LNCAP (cell line): ENCODE data around the gene PPP1R1C.

ENCODE experiments used
- TF ChIP-seq, protein P1 (sequence below): fragments of 450-650 bp; IDR thresholded peaks from 2 replicates; pipeline ENCODE4 v1.5.1; 2017; ENCODE audit warnings: mild to moderate bottlenecking

The PPP1R1C gene

GRCh38 chr2:182006595-182007341 is 21.1 kb downstream of the PPP1R1C start:
- TF ChIP-seq, protein P1, sequence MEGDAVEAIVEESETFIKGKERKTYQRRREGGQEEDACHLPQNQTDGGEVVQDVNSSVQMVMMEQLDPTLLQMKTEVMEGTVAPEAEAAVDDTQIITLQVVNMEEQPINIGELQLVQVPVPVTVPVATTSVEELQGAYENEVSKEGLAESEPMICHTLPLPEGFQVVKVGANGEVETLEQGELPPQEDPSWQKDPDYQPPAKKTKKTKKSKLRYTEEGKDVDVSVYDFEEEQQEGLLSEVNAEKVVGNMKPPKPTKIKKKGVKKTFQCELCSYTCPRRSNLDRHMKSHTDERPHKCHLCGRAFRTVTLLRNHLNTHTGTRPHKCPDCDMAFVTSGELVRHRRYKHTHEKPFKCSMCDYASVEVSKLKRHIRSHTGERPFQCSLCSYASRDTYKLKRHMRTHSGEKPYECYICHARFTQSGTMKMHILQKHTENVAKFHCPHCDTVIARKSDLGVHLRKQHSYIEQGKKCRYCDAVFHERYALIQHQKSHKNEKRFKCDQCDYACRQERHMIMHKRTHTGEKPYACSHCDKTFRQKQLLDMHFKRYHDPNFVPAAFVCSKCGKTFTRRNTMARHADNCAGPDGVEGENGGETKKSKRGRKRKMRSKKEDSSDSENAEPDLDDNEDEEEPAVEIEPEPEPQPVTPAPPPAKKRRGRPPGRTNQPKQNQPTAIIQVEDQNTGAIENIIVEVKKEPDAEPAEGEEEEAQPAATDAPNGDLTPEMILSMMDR, result no peak

- TF ChIP-seq, protein P1, result no peak
Measured at GRCh38 chr2:182014284-182014683, 28.6 kb downstream of the PPP1R1C start.

DNA sequence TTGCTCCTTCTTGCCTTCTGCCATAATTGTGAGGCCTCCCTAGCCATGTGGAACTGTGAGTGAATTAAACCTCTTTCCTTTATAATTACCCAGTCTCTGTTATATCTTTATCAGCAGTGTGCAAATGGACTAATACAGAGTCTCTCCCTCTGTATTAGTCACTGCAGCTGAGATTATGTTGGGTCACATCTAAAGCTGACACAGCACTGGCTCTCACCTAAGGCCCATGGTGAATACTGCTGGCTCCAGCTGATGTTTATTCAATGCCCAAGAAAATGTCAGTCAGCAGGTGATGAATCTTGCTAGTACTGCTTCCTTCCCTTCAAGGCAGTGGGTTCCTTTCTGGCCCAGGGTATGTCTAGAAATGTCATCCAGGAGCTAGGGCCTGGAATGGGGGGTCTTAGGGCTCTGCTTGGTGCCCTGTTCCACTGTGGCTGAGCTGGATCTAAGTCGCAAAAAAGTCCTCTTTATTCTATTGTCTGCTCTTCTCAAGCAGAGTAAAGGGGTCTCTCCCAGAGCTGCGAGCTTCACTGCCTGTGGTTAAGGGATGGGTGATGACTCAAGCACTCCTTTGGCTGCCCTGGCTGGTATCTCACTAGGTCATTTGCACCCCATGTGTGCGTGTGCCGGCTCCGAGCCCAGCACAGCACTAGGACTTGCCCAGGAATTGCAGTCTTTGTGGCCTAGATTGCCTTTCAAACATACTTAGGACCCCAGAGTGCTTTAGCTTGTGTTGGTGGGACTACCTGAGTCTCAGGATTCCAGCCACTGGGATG is 29.9 kb downstream of the PPP1R1C start:
- TF ChIP-seq, protein P1, result no peak

DNA sequence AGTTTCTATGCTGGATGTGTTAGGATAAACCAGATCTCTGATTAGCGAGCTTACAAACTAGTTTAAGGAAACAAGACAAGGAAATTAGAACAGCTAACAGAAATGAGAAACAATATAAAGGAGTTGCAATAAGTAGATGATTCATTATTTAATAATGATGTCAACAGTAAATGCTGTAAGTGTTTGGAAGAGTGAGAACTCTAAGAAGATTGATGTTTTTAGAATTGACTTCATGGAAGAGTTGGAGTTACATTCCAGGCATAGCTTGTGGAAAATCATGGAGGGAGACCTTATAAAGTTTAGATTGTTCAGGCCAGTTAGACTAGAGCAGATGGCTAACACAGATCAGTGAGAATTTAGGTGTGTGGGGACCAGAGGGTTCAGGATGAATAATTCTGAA is 32.6 kb downstream of the PPP1R1C start:
- TF ChIP-seq, protein P1, result no peak

GRCh38 chr2:182019731-182020130 is 34.1 kb downstream of the PPP1R1C start:
- TF ChIP-seq, protein P1, result no peak

DNA sequence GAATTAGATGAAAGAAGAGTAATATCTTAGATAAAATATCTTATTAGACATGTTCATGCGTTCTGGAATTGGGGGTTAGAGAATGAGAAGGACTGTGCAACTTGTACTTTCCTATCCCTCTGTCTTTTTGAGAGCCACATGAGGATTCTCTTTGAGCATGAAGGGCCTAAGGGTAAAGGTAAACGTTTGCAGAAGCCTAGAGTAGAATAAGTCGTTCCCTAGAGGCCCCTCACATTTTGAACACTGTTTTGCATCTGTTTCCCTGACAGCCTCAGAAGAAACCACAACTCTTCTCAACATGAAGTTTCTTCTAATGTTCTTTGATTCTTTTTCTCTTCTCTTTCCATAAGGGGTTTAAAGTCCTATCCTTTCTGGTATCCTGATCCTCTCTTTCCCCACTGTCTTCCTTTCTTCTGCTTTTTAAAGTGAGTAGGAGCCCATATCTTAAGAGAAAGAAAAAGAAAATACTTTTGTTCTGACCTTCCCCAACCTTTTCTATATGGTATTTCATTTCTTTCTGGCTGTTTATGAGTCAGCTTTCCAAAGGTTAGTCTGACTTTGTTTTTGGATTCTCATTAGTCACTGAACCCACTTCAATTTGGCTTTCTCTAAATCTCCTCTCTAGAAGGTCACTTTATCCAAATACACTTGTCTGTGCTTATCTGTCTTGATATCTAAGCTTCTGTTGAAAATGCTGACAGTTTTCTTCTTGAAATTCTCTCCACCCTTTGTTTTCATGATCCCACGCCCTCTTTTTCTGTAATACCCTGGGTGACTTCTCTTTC is 34.8 kb downstream of the PPP1R1C start:
- TF ChIP-seq, protein P1, result no peak

DNA sequence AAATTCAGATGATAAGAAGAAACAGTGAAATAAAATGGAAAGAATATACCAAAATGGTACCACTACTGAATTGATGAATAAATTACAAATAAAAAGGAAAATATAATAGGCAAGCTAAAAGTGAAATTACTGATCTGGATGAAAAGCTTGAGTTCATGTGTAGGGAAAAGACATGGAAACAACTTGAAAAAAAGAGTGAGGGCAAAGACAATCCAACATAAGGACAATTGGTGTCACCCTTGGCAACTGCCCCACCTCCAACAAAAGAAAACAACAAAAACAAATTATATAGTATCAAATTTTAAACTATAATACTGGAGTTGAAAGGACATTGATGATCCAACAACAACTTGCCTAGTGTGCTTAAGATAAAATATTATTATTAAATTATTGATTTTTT is 37.6 kb downstream of the PPP1R1C start:
- TF ChIP-seq, protein P1, result no peak
